Measurements from ENCODE around the gene COMMD1. TPM values are rescaled to one million over a fixed set of nuclear protein-coding genes. Genes with fewer than 3 reads are reported as not detected.
"Not testable (repeated sequence)": the region's sequence is repeated elsewhere in the genome, so short reads cannot be mapped to it uniquely, and the experiment has no call there.

The COMMD1 gene
- total RNA-seq, 1 experiment from 2014 or later, result 49.9 TPM

- no peak for DNase-seq (ENCODE audit: low read depth)
Measured at GRCh38 chr2:62016957-62017356, 111.5 kb downstream of the COMMD1 start.

DNA sequence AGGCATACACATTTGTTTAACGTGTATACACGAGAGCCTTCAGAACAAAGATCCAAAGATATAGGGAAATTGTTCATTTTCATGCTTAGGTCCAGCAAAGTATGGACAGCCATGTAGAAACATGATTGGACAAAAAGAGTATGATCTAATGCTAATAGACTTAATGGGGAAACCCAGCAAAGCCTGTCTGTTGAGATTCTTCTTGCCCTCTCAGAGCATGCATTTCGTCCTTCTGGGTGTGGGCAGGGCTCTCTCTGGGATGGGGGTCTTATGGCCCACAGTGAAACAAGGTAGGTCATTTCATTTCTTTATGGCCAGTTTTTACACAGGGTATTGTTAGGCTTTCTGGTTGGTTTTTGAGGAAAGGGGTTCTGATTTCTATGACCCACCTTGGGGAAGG, 124.4 kb downstream of the COMMD1 start:
- DNase-seq (ENCODE audit: low read depth), result no peak

- DNase-seq (ENCODE audit: low read depth), result no peak
Measured at GRCh38 chr2:62030902-62031301, 125.4 kb downstream of the COMMD1 start.

GRCh38 chr2:62032096-62032495, 126.6 kb downstream of the COMMD1 start:
- no peak for DNase-seq (ENCODE audit: low read depth)

GRCh38 chr2:62034715-62035114, 129.2 kb downstream of the COMMD1 start:
- DNase-seq (ENCODE audit: low read depth), result no peak

GRCh38 chr2:62036229-62036628, 130.8 kb downstream of the COMMD1 start:
- no peak for DNase-seq (ENCODE audit: low read depth)

DNA sequence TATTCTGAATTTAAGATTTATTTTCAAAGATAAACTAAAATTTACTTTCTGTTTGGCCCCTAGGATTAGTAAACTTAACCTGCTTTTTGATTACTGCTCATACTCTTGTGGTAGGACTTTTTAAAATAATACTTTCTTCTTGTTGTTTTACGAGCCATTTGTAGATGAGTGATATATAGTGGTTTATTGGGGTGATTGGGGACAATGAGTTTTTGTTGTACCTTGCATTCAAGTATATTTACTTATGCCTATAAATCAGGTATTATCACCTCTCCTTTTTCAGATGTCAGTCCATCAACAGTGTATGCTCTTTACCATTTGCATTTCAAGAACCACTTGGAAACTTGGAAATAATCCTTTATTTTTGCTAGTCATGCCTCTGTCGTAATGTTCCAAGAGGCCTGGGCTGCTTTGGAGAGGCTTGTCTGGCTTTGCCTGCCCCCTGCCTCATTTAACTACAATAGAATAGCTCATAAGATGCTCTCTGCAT, 131.3 kb downstream of the COMMD1 start:
- no peak for DNase-seq (ENCODE audit: low read depth)

- peak; percentile 52 for DNase-seq (ENCODE audit: low read depth)
Measured at GRCh38 chr2:62038975-62039771, 133.7 kb downstream of the COMMD1 start.

DNA sequence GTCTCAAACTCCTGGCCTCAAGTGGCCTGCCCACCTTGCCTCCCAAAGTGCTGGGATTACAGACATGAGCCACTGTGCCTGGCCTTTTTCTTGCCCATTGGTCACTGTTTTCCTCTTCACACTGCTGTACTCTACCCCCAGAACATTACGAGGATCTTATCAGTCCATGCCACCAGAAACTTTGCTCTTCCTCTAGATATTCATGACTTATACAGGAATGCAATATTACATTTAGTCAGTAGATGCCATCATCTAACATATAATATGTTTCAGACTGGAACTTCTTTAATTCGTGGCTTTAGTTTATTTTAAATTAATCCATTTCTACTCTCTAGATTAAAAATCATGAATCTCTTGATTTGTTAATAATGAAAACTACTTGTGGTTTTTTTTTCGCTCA, 135.5 kb downstream of the COMMD1 start:
- DNase-seq (ENCODE audit: low read depth), result no peak

GRCh38 chr2:62041701-62042385, 136.4 kb downstream of the COMMD1 start:
- not testable (repeated sequence) for DNase-seq (ENCODE audit: low read depth)

DNA sequence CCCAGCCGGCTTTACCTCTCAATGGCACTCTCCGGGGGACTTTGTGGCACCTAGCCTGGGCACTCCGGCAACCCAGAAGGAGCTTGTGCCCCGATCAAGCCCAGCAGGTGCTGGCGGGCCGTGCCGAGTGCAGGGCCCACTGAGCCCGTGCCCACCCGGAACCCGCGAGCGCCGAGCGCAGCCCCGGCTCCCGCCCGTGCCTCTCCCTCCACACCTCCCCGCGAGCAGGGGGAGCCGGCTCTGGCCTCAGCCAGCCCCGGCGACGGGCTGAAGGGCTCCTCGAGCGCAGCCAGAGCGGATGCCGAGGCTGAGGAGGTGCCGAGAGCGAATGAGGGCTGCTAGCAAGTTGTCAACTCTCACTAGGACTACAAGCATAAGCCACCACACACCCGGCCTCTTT, 136.9 kb downstream of the COMMD1 start:
- no peak for DNase-seq (ENCODE audit: low read depth)

DNA sequence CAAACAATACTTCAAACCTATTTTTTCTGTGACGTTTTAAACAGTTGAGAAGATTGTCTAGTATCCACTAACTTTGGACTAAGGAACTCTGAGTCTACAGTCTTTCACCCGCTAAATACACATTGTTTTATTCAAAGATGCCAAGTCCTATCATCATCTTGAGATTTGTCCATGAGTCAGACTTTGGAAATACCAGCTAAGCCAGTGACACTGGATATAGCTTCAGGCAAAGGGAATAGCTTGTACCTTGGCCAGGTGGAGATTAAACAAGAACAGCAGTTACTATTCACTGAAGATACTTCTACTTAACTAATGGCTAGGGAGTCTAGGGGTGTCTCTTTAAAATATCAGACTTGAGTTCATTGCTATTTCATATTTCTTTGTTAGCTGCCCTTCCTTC, 137.5 kb downstream of the COMMD1 start:
- DNase-seq (ENCODE audit: low read depth), result no peak

- DNase-seq (ENCODE audit: low read depth), result no peak
Measured at GRCh38 chr2:62045017-62045543, 139.6 kb downstream of the COMMD1 start.

DNA sequence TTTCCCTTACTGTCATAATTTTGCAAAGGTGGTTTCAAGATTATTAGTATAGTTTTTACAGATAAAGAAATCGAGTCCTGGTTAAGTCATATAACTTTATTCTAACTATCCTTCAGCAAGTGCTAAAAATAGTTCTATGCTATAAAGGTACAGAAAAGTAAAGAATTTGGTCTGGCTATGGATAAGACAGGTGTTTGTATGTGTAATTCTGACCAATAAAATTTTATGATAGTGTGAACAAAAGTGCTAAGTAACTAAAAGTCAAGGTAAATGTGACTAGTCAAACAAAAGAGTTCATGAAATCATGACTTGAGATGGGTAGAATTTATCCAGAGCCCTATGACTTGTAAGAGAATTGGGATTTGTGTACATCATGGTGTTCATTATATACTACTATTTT, 140.7 kb downstream of the COMMD1 start:
- no peak for DNase-seq (ENCODE audit: low read depth)

GRCh38 chr2:62050456-62051045, 145.1 kb downstream of the COMMD1 start:
- no peak for DNase-seq (ENCODE audit: low read depth)

DNA sequence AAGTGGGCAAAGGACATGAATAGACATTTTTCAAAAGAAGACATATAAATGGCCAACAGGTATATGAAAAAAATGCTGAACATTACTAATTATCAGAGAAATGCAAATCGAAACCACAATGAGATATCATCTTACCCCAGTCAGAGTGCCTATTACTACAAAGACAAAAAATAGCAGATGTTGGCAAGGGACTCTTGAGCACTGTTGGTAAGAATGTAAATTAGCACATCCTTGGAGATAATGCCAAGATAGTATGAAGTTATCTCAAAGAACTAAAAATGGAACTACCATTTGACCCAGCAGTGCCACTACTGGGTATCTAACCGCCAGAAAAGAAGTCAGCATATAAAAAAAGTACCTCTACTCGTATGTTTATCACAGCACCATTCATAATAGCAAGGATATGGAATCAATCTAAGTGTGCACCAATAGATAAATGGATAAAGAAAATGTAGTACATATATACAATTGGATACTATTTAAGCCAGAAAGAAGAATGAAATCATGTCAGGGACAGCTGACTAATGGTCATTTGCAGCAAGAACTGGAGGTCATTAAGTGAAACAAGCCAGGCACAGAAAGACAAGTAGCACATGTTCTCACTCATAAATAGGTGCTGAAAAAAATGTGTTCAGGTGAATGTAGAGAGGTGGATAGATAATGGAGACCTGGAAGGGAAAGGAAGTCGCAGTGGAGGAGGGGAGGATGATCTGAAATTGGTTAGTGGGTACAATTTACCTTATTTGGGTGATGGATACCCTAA, 148.7 kb downstream of the COMMD1 start:
- no peak for DNase-seq (ENCODE audit: low read depth)

DNA sequence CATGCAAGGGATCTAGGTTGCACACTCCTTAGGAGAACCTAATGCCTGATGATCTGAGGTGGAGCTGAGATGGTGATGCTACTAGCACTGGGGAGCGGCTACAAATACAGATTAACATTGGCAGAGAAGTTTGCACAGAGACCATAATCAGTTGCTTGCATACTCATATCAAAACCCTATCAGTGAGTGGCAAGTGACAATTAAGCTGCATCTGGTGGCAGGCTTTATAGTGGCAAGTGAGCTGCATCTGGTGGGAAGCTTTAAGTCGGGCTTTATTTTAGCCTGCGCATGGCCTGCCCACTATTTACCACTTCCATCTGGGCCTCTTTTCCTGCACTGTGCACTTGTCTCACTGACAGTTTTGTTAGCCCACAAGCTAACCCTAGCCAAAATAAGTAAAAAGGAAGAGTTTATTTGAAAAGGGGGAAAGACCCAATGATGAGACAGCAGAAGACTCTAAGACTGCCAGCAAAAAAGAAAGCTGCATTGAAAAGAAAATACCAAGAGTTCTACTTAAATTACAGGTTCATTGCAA, 149.5 kb downstream of the COMMD1 start:
- DNase-seq (ENCODE audit: low read depth), result no peak

- DNase-seq (ENCODE audit: low read depth), result no peak
Measured at GRCh38 chr2:62055724-62056336, 150.4 kb downstream of the COMMD1 start.

GRCh38 chr2:62056341-62056740, 150.9 kb downstream of the COMMD1 start:
- no peak for DNase-seq (ENCODE audit: low read depth)

DNA sequence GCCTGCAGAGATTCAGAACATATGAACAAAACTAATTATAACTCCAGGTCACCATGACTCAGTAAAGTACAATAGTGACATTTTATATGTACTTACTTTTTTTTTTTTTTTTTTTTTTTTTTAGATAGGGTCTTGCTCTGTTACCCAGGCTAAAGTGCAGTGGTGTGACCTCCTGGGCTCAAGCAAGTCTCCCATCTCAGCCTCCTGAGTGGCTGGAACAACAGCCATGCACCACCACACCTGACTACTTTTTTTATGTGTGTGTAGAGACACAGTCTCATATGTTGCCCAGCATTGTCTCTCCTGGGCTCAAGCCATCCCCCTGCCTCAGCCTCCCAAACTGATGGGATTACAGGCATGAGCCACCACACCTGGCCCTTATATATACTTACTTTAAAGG, 159.8 kb downstream of the COMMD1 start:
- DNase-seq (ENCODE audit: low read depth), result no peak

DNA sequence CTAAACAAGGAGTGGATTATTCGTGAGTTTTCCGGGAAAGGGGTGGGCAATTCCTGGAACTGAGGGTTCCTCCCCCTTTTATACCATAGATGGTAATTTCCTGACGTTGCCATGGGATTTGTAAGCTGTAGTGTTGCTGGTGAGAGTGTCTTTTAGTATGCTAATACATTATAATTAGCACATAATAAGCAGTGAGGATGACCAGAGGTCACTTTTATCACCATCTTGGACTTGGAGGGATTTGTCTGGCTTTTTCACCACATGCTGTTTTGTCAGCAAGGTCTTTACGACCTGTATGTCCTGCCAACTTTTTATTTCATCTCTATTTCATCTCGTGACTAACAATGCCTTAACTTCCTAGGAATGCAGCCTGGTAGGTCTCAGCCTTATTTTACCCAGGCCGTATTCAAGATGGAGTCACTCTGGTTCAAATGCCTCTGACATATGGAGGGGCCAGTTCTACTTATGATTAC, 165.7 kb downstream of the COMMD1 start:
- no peak for DNase-seq (ENCODE audit: low read depth)

All from LHCN-M2 (cell line).